B cell (primary cell): ENCODE results near the gene CDC42EP4. TPM values are rescaled to one million over a fixed set of nuclear protein-coding genes. Genes with fewer than 3 reads are reported as not detected.

Source experiments
- ATAC-seq: fragments of 200-7000 bp; cut with Tn5 transposase; one replicate; pipeline ENCODE4 v1.10.0; 2021; ENCODE audit warnings: low read depth, mild to moderate bottlenecking, moderate number of reproducible peaks, moderate library complexity
- CTCF ChIA-PET: fragments of 350-600 bp; sonication (Branson Sonifier 250); formaldehyde crosslinking; loops from one replicate; lab custom pipeline; 2021; ENCODE audit warnings: antibody characterized with exemption, inconsistent platforms; lab: Charles Lee
- POLR2A ChIA-PET: fragments of 350-600 bp; sonication (Branson Sonifier 250); formaldehyde crosslinking; loops from one replicate; lab custom pipeline; 2021; ENCODE audit warnings: antibody characterized with exemption; lab: Charles Lee
- DNase-seq: peaks from one replicate; pipeline ENCODE4 v3.0.0; 2013
- H2AFZ ChIP-seq: 2 replicates; pipeline ENCODE4 v1.6.1; 2012; ENCODE audit warnings: mild to moderate bottlenecking, low read depth, low read length; ENCODE audit not compliant: insufficient read depth, poor library complexity, severe bottlenecking
- H3K27ac ChIP-seq, 2 donors: 1 replicate in 1 of 2; 2 replicates in 1 of 2; pipeline ENCODE4 v1.5.1; 2012 to 2013; ENCODE audit warnings: low read length in 2 of 2, mild to moderate bottlenecking in 2 of 2, moderate library complexity in 1 of 2
- H3K27me3 ChIP-seq, 4 experiments: fragments of 200-600 bp in 1 of 4; sonication (generic) in 1 of 4; replicated peaks in 1 of 4; 1 replicate in 2 of 4; 2 replicates in 2 of 4; pipeline versions ENCODE4 v1.6.1 to v1.7.0; 2013 to 2016; ENCODE audit warnings: low read length in 3 of 4, mild to moderate bottlenecking in 2 of 4, mixed read lengths in 1 of 4, moderate library complexity in 1 of 4; ENCODE audit not compliant: insufficient read depth in 4 of 4, control insufficient read depth in 3 of 4; ENCODE audit errors: control extremely low read depth in 1 of 4
- H3K36me3 ChIP-seq, 2 experiments: replicated peaks in 1 of 2; 1 replicate in 1 of 2; 2 replicates in 1 of 2; pipeline versions ENCODE4 v1.6.1 to v1.7.1; 2013; ENCODE audit warnings: low read length in 1 of 2; ENCODE audit not compliant: insufficient read depth in 2 of 2, control insufficient read depth in 1 of 2; ENCODE audit errors: control extremely low read depth in 1 of 2, extremely low read depth in 1 of 2
- H3K4me1 ChIP-seq, 2 donors: fragments of 200-600 bp in 1 of 2; sonication (generic) in 1 of 2; 1 replicate in 1 of 2; 2 replicates in 1 of 2; pipeline versions ENCODE4 v1.5.1 to v1.6.1; 2013 to 2017; ENCODE audit warnings: low read length in 2 of 2; ENCODE audit not compliant: control insufficient read depth in 2 of 2, insufficient read depth in 2 of 2
- H3K4me2 ChIP-seq: replicated peaks from 2 replicates; pipeline ENCODE3; 2012; ENCODE audit warnings: mild to moderate bottlenecking, low read depth, low read length; ENCODE audit not compliant: poor library complexity, severe bottlenecking
- H3K4me3 ChIP-seq, 5 experiments: fragments of 200-600 bp in 1 of 5; sonication (generic) in 1 of 5; 1 replicate in 3 of 5; 2 replicates in 2 of 5; pipeline versions ENCODE4 v1.5.1 to v1.7.0; 2011 to 2016; ENCODE audit warnings: low read length in 4 of 5, mild to moderate bottlenecking in 4 of 5, low read depth in 2 of 5, control low read depth in 1 of 5, moderate library complexity in 1 of 5; ENCODE audit not compliant: insufficient read depth in 1 of 5; ENCODE audit errors: control extremely low read depth in 1 of 5, extremely low read depth in 1 of 5
- H3K79me2 ChIP-seq: fragments of 200-600 bp; sonication (generic); one replicate; pipeline ENCODE4 v1.6.0; 2016; ENCODE audit warnings: low read length; ENCODE audit not compliant: control insufficient read depth, insufficient read depth
- H3K9ac ChIP-seq: fragments of 200-600 bp; sonication (generic); 2 replicates; pipeline ENCODE4 v1.6.1; 2017; ENCODE audit warnings: mild to moderate bottlenecking, low read length, moderate library complexity
- H3K9me3 ChIP-seq, 3 donors: one replicate each; pipeline versions ENCODE4 v1.6.1 to v1.7.1; 2013; ENCODE audit warnings: low read length in 2 of 3; ENCODE audit not compliant: control insufficient read depth in 2 of 3, insufficient read depth in 1 of 3; ENCODE audit errors: control extremely low read depth in 1 of 3
- H4K20me1 ChIP-seq: 2 replicates; pipeline ENCODE4 v1.6.0; 2012; ENCODE audit warnings: mild to moderate bottlenecking, low read length; ENCODE audit not compliant: insufficient read depth, control insufficient read depth, poor library complexity, severe bottlenecking
- H3K27ac Mint-ChIP-seq: one replicate; pipeline ENCODE4 v1.8.0; 2021; ENCODE audit warnings: mixed read lengths
- H3K27me3 Mint-ChIP-seq: one replicate; pipeline ENCODE4 v1.8.0; 2021; ENCODE audit warnings: mixed read lengths
- H3K4me1 Mint-ChIP-seq: one replicate; pipeline ENCODE4 v1.8.0; 2021; ENCODE audit warnings: mixed read lengths
- H3K4me3 Mint-ChIP-seq: one replicate; pipeline ENCODE4 v1.8.0; 2021; ENCODE audit warnings: mixed read lengths
- H3K9me3 Mint-ChIP-seq: one replicate; pipeline ENCODE4 v1.8.0; 2022; ENCODE audit warnings: mixed read lengths; ENCODE audit not compliant: insufficient read depth
- EZH2 ChIP-seq: IDR thresholded peaks from 2 replicates; pipeline ENCODE4 v1.6.1; 2012; ENCODE audit warnings: borderline replicate concordance, low read depth, mild to moderate bottlenecking, moderate library complexity, low read length; ENCODE audit not compliant: insufficient read depth, poor library complexity, severe bottlenecking
- WGBS: methylation state at CpG from one replicate; pipeline ENCODE4 v1.1.5; 2013; ENCODE audit warnings: missing lambda C conversion rate; ENCODE audit not compliant: insufficient coverage; 5-methylcytosine and 5-hydroxymethylcytosine counted together
- intact Hi-C: fragments of 100-400 bp; cut with micrococcal nuclease; formaldehyde crosslinking; loops from one replicate; pipeline ENCODE4 v1.10.0; 2022
- polyA plus RNA-seq: library from polyadenylated mRNA; depleted of rRNA; stranded (reverse); fragments of >200 nt; gene quantifications from 2 replicates; pipeline ENCODE4 v1.2.3, GENCODE V29; 2012
- total RNA-seq, 2 donors: library from RNA; stranded (reverse); fragments of 120-200 nt in 1 of 2; gene quantifications; 1 replicate in 1 of 2; 2 replicates in 1 of 2; pipeline versions ENCODE4 v1.2.3 to v1.2.4, GENCODE V29; 2013 to 2022
- TF ChIP-seq, protein P1 (sequence below): fragments of 200-600 bp; IDR thresholded peaks from one replicate; pipeline ENCODE4 v1.8.0; 2022; ENCODE audit warnings: antibody characterized with exemption, mild to moderate bottlenecking

CDC42EP4 gene
- total and polyA plus RNA-seq, 2 donors (not counting 1 experiment from before 2014, with no cell fraction given): 0.79 to 2.0 TPM

DNA sequence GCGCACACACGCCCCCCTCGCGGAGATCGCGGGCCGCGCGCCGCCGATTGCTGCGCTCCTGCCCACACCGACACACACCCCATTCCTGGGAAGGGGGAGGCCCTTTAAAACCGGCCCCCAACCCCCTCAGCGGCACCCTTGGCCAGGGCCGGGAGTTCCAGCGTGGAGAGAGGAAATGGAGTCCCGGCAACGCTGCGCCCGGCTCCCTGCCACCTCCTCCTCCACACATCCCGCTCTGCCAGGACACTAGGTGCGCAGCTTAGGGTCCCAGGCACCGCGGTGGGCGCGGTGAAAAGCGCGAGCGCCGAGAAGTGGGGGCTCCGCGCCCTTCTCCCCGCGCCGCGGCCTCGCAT lies 397 bp downstream of the CDC42EP4 start:
- ChIA-PET POLR2A (interaction anchor here (1.2 kb wide), 1 partner anchor 17 kb away, joined by 3 read pairs; no protein-coding TSS in a partner anchor), CTCF (interaction anchor here (0.9 to 4.1 kb wide), 3 partner anchors 8 to 59 kb away, joined by 4 to 23 read pairs (median 5); no protein-coding TSS in a partner anchor)
- Histone ChIP-seq H3K4me3 (peak overlapping the region; percentile 60 to 74 (median 68)), H3K27ac (peak overlapping the region in 1 of 2 donors; percentile 70), H3K9ac (peak overlapping the region; percentile 82), H2AFZ (peak overlapping the region; percentile 95), H3K27me3 (peaks cover 0 to 22% (median 5%) of the 10 kb centered on the region in 4 experiments), H3K4me2 (peak overlapping the region; percentile 99), H3K79me2 (no peaks in the 10 kb centered on the region), H4K20me1 (no peaks in the 10 kb centered on the region), H3K4me1 (peaks cover 14 to 24% of the 10 kb centered on the region in 2 donors), H3K9me3 (no peaks in the 10 kb centered on the region), H3K36me3 (no peaks in the 10 kb centered on the region)
- intact Hi-C loops: loop anchor here (1.0 to 5.0 kb wide), 4 partner anchors 39 to 119 kb away; partner anchors contain the start of gene COG1
- peak; percentile 4 for ATAC-seq
- no peaks in the 10 kb centered on the region for H3K27me3 Mint-ChIP-seq
- TF ChIP-seq EZH2: no peak
- TF ChIP-seq, protein P1, sequence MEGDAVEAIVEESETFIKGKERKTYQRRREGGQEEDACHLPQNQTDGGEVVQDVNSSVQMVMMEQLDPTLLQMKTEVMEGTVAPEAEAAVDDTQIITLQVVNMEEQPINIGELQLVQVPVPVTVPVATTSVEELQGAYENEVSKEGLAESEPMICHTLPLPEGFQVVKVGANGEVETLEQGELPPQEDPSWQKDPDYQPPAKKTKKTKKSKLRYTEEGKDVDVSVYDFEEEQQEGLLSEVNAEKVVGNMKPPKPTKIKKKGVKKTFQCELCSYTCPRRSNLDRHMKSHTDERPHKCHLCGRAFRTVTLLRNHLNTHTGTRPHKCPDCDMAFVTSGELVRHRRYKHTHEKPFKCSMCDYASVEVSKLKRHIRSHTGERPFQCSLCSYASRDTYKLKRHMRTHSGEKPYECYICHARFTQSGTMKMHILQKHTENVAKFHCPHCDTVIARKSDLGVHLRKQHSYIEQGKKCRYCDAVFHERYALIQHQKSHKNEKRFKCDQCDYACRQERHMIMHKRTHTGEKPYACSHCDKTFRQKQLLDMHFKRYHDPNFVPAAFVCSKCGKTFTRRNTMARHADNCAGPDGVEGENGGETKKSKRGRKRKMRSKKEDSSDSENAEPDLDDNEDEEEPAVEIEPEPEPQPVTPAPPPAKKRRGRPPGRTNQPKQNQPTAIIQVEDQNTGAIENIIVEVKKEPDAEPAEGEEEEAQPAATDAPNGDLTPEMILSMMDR: no peak
- peak overlapping the region; percentile 94 for H3K4me3 Mint-ChIP-seq
- peak; percentile 50 for DNase-seq
- peak overlapping the region; percentile 51 for H3K27ac Mint-ChIP-seq
- H3K4me1 Mint-ChIP-seq: peaks cover 16% of the 10 kb centered on the region
- H3K9me3 Mint-ChIP-seq: no peaks in the 10 kb centered on the region
- under 1% methylated on average over 38 of the region's 38 CpGs for WGBS
